ENCODE measurements around the gene RSPO3.

- TF ChIP-seq CTCF (IDR thresholded peaks at IDR 0.05; ENCODE audit: low read depth, low read length, poor library complexity, severe bottlenecking) (no peak), EZH2phosphoT487 (IDR thresholded peaks at IDR 0.05; ENCODE audit: borderline replicate concordance, low read length) (no peak)
These were observed 1.7 kb downstream of the RSPO3 start for GRCh38 chr6:127120023-127120786.

Measured in DOHH2 (cell line).